ENCODE results near the gene SUN2. TPM values are rescaled to one million over a fixed set of nuclear protein-coding genes. Genes with fewer than 3 reads are reported as not detected.
A peak's percentile ranks its signal among the peaks of the same experiment; 100 is the strongest.

SUN2 gene
- total and polyA plus RNA-seq, 9 of the 15 experiments (the other 6 are each of a cell fraction or from before 2014, with no cell fraction given), result 0.11 to 42.6 (median 16.7) TPM

DNA sequence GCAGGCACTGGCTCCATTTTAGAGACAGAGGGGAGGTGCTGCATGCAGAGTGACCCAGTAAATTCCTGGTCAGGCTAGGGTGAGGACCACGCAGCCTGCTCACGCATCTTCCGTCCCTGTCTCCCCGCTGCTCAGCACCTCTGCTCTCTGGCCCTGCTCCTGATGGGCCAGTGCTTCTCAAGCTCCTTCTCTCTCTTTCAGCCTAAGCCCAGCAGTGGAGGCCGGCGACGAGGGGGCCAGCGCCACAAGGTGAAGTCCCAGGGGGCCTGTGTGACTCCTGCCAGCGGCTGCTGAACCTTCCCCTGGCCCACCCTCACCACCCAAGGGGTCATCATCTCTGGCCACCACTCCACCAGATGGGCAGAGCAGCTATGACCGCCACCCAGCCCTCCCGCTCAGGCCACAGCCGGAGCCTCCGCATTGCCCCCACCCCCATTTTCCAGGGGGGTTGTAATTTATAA lies 25.4 kb downstream of the SUN2 start:
- Histone ChIP-seq H3K79me2 (ENCODE audit: control insufficient read depth, insufficient read depth, low read length) (no peaks in the 10 kb centered on the region), H3K9me3 (replicated peaks; ENCODE audit: control insufficient read depth, insufficient read depth, low read depth, low read length) (no peaks in the 10 kb centered on the region), H3K27ac (ENCODE audit: extremely low read depth, low read depth, low read length) (no peak overlapping the region), H4K20me1 (replicated peaks; ENCODE audit: control insufficient read depth, insufficient read depth, low read length) (no peaks in the 10 kb centered on the region; the same call in 1 of the 2 replicates), H3K9ac (ENCODE audit: insufficient read depth in 1 of 2, low read depth in 2 of 2, low read length in 2 of 2) (no peak overlapping the region), H3K4me1 (replicated peaks in 1 of 2; ENCODE audit: control insufficient read depth in 2 of 2, insufficient read depth in 2 of 2, low read length in 2 of 2) (peaks cover 0 to 9% of the 10 kb centered on the region in 2 experiments; a peak in 2 of 5 replicates), H3K9me1 (ENCODE audit: control insufficient read depth, insufficient read depth, low read length) (no peaks in the 10 kb centered on the region), H3K27me3 (ENCODE audit: control insufficient read depth in 2 of 2, insufficient read depth in 2 of 2, low read length in 2 of 2) (no peaks in the 10 kb centered on the region), H3K4me3 (no peak overlapping the region), H3K36me3 (ENCODE audit: control insufficient read depth, insufficient read depth, low read length) (peaks cover 92% of the 10 kb centered on the region; the same call in 2 of the 3 replicates), H2AFZ (ENCODE audit: low read depth, low read length) (no peak overlapping the region), H3K4me2 (ENCODE audit: insufficient read depth, low read length) (no peak overlapping the region)
- ATAC-seq (no peak), FAIRE-seq (no peak), DNase-seq (ENCODE audit: extremely low read depth in 1 of 4, low spot score in 3 of 4) (no peak)
- TF ChIP-seq, protein P1, sequence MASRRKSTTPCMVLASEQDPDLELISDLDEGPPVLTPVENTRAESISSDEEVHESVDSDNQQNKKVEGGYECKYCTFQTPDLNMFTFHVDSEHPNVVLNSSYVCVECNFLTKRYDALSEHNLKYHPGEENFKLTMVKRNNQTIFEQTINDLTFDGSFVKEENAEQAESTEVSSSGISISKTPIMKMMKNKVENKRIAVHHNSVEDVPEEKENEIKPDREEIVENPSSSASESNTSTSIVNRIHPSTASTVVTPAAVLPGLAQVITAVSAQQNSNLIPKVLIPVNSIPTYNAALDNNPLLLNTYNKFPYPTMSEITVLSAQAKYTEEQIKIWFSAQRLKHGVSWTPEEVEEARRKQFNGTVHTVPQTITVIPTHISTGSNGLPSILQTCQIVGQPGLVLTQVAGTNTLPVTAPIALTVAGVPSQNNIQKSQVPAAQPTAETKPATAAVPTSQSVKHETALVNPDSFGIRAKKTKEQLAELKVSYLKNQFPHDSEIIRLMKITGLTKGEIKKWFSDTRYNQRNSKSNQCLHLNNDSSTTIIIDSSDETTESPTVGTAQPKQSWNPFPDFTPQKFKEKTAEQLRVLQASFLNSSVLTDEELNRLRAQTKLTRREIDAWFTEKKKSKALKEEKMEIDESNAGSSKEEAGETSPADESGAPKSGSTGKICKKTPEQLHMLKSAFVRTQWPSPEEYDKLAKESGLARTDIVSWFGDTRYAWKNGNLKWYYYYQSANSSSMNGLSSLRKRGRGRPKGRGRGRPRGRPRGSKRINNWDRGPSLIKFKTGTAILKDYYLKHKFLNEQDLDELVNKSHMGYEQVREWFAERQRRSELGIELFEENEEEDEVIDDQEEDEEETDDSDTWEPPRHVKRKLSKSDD (conservative IDR thresholded peaks at IDR 0.05; ENCODE audit: low read length), result no peak
- TF ChIP-seq HDAC1 (IDR thresholded peaks at IDR 0.05) (no peak), TBP (optimal IDR thresholded peaks at IDR 0.05; ENCODE audit: low read depth, low read length) (no peak), ZNF384 (IDR thresholded peaks at IDR 0.05; ENCODE audit: low read depth, low read length) (no peak), POLR2G (IDR thresholded peaks at IDR 0.05; ENCODE audit: low read depth, low read length) (peak; percentile 51), ZNF143 (CRISPR knock-in tag; IDR thresholded peaks at IDR 0.05) (no peak), ASH1L (IDR thresholded peaks at IDR 0.05; ENCODE audit: borderline replicate concordance, low read depth, partially characterized antibody) (no peak)
- POLR2A ChIA-PET, result interaction anchor here (0.9 to 1.7 kb wide), 2 partner anchors 10 to 25 kb away, joined by 3 to 5 read pairs; partner anchors contain the start of gene GTPBP1
- CTCF ChIA-PET (ENCODE audit: low intra/inter-chr PET ratio), result no interaction called here
- 86% methylated on average over 5 of the region's 13 CpGs for WGBS (ENCODE audit: insufficient coverage, low coverage, missing lambda C conversion rate)
- in situ Hi-C loops (cut with MboI) (no loop called here), intact Hi-C loops (cut with micrococcal nuclease) (no loop called here)
- no TSS peak for BruUV-seq (replicated peaks)
